ENCODE results near the gene ATP6V0A4.

Gene ATP6V0A4

DNA sequence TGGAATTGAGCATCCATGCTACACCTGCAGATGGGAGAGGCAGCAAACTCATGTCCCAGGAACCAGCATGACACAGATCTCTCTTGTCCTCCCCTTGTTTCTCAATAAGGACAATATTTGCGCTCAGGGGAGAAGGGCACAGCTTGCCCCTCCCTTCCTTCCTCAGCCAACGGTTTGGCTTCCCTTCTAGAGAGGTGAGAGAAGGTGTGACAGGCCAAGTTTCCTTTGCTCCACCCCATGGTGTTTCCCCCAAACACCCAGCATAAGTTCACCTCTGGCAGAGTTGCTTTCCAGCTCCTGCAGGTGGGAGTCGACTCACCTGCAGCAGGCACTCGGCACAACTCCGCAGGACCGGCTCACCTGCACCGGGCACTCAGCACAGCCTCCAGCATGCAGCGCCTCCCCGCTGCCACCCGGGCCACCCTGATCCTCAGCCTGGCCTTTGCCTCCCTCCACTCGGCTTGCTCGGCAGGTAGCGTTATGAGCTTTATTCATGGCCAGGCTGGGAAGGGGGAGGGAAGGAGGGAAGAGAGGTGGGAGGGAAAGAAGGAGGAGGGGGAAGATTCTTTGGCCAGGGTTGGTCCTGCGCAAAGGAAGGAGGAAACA lies at the start of gene ATP6V0A4, which contains the start of gene TMEM213:
Gene ATP6V0A4, minus strand, starts transcription at position 482 of the 606 bp plus-strand sequence. CDS start 26,949 bp downstream, outside the sequence.
Gene TMEM213, plus strand, starts transcription at position 280 of the 606 bp plus-strand sequence. Its CDS starts 111 bp downstream, at position 391.
- H3K4me3 Mint-ChIP-seq = no peak within 1 kb of the TSS
- intact Hi-C loops (cut with micrococcal nuclease) = no loop called here
- H3K4me1 Mint-ChIP-seq (ENCODE audit: low read depth) = no peaks in the 10 kb centered on the region
- H3K27me3 Mint-ChIP-seq = no peaks in the 10 kb centered on the region
- no peaks in the 10 kb centered on the region for H3K36me3 Mint-ChIP-seq (ENCODE audit: low read depth)
- no peak within 1 kb of the TSS for H3K27ac Mint-ChIP-seq
- H3K9me3 Mint-ChIP-seq = no peaks in the 10 kb centered on the region

DNA sequence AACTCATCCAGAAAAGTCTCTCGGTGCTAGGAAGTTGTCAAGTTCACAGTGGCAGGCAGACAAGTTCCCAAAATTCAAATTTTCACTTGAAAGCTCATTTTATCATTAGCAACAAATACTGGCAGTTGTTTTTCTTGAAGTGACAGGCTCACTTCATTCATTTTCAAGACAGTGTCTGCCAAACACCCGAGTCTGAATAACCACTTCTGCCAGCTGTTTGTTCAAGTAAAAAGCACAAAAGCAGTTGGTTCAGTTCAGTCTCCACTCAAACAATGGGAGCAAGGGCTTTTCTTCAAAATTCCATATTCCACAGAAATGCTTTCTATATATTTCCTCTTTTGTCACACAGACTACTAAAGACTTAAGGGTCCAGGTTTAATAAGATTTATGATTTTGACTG lies 47.7 kb upstream of the ATP6V0A4 start:
- H3K9me3 Mint-ChIP-seq = no peaks in the 10 kb centered on the region
- no peak overlapping the region for H3K4me3 Mint-ChIP-seq
- intact Hi-C loops (cut with micrococcal nuclease) = no loop called here
- H3K4me1 Mint-ChIP-seq (ENCODE audit: low read depth) = no peaks in the 10 kb centered on the region
- no peaks in the 10 kb centered on the region for H3K36me3 Mint-ChIP-seq (ENCODE audit: low read depth)
- H3K27ac Mint-ChIP-seq = no peak overlapping the region
- no peaks in the 10 kb centered on the region for H3K27me3 Mint-ChIP-seq

DNA sequence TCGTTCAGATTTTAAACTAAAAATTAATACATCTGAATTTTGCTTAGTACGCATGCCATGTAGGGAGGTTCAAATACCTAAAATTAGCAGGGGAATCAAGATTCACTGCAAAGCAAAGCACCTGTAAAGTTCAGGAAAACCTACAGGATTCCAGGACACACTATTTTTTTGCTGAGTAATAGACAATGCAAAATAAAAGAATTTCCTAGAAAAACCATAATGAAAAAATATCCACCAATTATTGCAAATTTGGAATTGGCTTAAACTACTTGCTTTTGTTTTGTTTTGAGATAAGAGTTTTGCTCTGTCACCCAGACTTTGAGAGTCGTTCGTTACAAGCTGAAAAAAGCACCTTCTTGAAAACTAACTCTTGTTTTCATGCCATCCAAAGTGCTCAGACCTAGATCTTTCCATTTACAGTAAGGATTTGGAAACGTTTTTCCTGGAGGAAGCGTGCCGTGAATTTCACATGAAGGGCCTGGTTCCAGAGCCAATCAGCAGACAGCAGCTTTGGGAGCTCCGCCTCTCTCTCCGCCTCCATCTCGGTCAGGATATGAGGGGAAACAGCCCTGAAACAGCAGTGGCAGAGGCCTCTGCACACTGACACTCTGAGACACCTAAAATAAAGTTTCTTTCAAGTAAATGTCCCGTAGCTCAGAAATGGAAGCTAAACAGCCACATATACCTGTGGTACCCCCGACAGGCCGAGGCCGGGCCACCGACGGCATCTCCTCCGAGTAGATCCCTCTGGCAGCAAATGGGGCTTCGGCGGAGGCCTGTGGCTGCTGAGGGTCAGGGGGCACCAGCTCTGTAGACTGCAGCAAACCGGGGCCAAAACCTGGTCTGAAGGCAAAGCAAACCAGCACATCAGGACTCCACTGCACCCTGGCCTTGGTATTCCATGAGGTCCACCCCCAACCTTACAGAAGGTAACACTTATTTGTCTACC lies 45.9 kb upstream of the ATP6V0A4 start:
- no peaks in the 10 kb centered on the region for H3K27me3 Mint-ChIP-seq
- intact Hi-C loops (cut with micrococcal nuclease) = no loop called here
- H3K4me3 Mint-ChIP-seq = no peak overlapping the region
- H3K9me3 Mint-ChIP-seq = no peaks in the 10 kb centered on the region
- H3K36me3 Mint-ChIP-seq (ENCODE audit: low read depth) = no peaks in the 10 kb centered on the region
- no peaks in the 10 kb centered on the region for H3K4me1 Mint-ChIP-seq (ENCODE audit: low read depth)
- no peak overlapping the region for H3K27ac Mint-ChIP-seq

DNA sequence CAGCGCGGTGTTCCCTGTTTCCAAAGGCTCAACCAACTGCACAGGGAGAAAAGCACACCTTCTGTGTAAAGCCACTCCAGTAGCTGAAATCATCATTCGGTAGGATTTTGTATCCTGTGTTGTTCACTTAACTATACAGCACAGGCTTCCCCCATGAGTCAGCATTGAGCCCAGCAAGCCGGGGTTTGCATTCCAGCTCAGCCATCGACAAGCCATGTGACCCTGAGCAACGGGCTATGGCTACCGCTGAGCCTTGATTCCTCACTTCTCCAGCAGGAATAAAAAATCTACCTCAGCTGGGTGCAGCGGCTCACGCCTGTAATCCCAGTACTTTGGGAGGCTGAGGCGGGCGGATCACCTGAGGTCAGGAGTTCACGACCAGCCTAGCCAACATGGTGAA lies 44.1 kb upstream of the ATP6V0A4 start:
- no peaks in the 10 kb centered on the region for H3K27me3 Mint-ChIP-seq
- no peaks in the 10 kb centered on the region for H3K9me3 Mint-ChIP-seq
- no peak overlapping the region for H3K4me3 Mint-ChIP-seq
- no peak overlapping the region for H3K27ac Mint-ChIP-seq
- H3K36me3 Mint-ChIP-seq (ENCODE audit: low read depth) = no peaks in the 10 kb centered on the region
- intact Hi-C loops (cut with micrococcal nuclease) = no loop called here
- no peaks in the 10 kb centered on the region for H3K4me1 Mint-ChIP-seq (ENCODE audit: low read depth)

DNA sequence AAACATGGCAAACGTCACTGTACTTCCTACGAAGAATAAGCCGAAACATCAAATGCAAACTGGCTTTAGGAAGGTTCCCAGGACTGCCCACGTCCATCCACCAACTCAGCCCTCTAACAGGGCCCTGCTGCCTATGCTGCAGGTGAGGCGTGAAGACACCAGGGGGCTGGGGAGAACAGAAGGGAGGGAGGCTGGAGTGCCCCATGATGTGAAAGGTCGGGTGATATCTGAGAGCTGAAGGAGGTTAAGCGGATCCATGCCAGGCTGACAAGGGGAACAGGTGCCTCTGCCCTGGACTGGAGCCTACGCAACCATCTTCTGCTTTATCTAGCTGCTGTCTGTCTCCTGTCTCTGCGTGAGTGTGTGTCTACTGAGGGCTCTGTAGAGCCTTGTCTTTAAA lies 40.2 kb upstream of the ATP6V0A4 start:
- no peaks in the 10 kb centered on the region for H3K27me3 Mint-ChIP-seq
- H3K27ac Mint-ChIP-seq = no peak overlapping the region
- intact Hi-C loops (cut with micrococcal nuclease) = no loop called here
- H3K36me3 Mint-ChIP-seq (ENCODE audit: low read depth) = no peaks in the 10 kb centered on the region
- no peaks in the 10 kb centered on the region for H3K4me1 Mint-ChIP-seq (ENCODE audit: low read depth)
- H3K4me3 Mint-ChIP-seq = no peak overlapping the region
- H3K9me3 Mint-ChIP-seq = no peaks in the 10 kb centered on the region

DNA sequence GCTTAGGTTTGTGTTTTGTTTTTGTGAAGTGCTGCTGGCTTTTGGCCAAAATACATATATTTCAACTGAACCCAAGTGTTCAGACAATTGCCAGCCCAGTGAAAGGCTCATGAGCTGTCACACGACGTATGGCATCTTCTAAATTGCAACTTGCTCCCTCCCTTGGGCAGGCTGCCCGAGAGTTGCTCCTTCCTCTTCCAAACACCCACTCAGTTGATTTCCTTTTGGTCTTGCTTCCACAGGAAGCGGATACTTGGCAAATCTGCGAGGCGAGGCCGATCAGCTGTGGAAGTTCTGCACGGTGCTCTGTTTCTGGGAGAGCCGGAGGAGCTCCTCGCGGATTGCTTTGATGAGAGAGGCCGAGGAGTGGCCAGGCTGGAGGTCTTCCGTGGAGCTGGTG lies 39.6 kb upstream of the ATP6V0A4 start:
- Mint-ChIP-seq H3K9me3 (no peaks in the 10 kb centered on the region), H3K27ac (no peak overlapping the region), H3K4me1 (ENCODE audit: low read depth) (no peaks in the 10 kb centered on the region), H3K36me3 (ENCODE audit: low read depth) (no peaks in the 10 kb centered on the region), H3K4me3 (no peak overlapping the region), H3K27me3 (no peaks in the 10 kb centered on the region)
- intact Hi-C loops (cut with micrococcal nuclease) = no loop called here

DNA sequence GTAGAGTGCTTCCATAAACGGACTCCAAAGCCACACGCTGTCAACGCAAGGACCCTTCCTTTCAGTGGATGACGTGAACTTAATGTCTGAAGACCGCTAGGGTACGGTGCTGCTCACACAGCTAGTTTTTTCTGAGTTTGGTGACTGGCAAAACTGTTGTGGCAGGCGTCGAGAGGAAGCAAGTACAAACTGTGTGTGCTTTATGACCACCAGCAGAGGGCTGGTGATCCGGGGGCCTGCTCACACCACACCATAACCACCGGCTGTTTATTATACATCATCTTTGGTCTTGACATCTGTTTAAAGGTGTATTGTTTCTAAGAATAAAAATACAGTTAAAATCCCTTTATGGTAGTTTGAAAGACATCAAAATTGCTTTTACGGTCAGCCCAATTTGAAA lies 37.1 kb upstream of the ATP6V0A4 start:
- no peak overlapping the region for H3K27ac Mint-ChIP-seq
- intact Hi-C loops (cut with micrococcal nuclease) = no loop called here

DNA sequence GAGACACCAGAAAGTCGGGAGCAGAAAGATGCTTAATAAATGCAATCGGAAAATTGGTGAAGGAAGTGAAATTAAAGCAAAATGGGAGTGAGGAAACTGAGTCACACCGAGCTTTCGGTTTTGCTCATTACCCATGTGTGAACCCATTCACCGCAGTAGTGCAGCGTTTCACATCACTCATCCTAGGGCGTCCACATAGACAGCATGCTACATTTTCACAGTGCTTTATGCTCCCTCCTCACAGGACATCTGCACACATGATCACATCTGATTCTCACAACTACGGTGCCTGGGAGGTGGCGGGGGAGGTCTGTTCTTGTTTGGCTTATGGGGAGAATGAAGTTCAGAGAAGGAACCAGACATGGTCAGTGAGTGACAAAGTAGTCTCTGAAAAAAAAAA lies 36.6 kb upstream of the ATP6V0A4 start:
- intact Hi-C loops (cut with micrococcal nuclease) = no loop called here
- Mint-ChIP-seq H3K27ac (no peak overlapping the region), H3K27me3 (no peaks in the 10 kb centered on the region), H3K4me1 (ENCODE audit: low read depth) (no peaks in the 10 kb centered on the region), H3K4me3 (no peak overlapping the region), H3K9me3 (no peaks in the 10 kb centered on the region), H3K36me3 (ENCODE audit: low read depth) (no peaks in the 10 kb centered on the region)

More for the DNA sequence above, 37.1 kb upstream of the ATP6V0A4 start:
- H3K9me3 Mint-ChIP-seq = no peaks in the 10 kb centered on the region
- no peaks in the 10 kb centered on the region for H3K27me3 Mint-ChIP-seq
- no peaks in the 10 kb centered on the region for H3K4me1 Mint-ChIP-seq (ENCODE audit: low read depth)
- H3K36me3 Mint-ChIP-seq (ENCODE audit: low read depth) = no peaks in the 10 kb centered on the region
- no peak overlapping the region for H3K4me3 Mint-ChIP-seq

DNA sequence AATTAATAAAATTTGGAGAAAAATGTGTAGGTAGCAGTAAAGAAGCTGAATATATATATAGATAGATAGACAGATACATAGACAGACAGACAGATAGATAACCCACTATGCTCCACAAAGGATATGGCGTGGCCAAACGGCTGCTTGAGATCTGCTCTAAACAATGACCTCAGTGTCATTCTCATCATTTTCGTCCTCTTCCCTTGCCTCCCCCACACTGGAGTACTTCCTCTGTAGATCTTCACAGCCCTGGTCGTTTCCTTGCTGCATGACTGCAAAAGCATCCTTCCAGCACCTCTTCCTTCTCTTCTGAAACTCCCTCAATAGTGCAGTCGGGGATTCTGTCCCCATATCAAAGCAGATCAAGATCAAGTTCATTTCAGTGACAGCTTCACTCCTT lies 35.6 kb upstream of the ATP6V0A4 start:
- no peaks in the 10 kb centered on the region for H3K36me3 Mint-ChIP-seq (ENCODE audit: low read depth)
- no peaks in the 10 kb centered on the region for H3K9me3 Mint-ChIP-seq
- no peak overlapping the region for H3K4me3 Mint-ChIP-seq
- intact Hi-C loops (cut with micrococcal nuclease) = no loop called here
- H3K27me3 Mint-ChIP-seq = no peaks in the 10 kb centered on the region
- no peaks in the 10 kb centered on the region for H3K4me1 Mint-ChIP-seq (ENCODE audit: low read depth)
- no peak overlapping the region for H3K27ac Mint-ChIP-seq

DNA sequence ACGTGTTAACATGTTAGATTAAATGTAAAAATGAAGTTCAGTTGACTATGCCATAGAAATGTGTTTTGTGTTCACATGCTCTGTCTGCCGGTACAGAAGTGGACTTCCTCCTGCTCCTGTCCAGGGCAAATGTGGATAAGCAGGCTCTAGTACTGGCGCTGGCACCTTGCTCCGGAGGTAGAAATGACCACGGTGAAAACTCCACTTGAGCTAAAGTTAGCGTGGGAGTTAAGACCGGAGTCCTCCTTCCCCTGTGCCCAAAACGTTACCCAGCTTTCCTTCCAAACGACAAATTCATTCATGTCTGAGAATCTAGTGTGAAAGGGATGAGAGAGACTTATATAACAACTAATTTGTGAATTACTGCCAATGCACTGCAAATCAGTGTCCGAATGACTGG lies 35.0 kb upstream of the ATP6V0A4 start:
- H3K9me3 Mint-ChIP-seq = no peaks in the 10 kb centered on the region
- H3K27me3 Mint-ChIP-seq = no peaks in the 10 kb centered on the region
- intact Hi-C loops (cut with micrococcal nuclease) = no loop called here
- no peaks in the 10 kb centered on the region for H3K36me3 Mint-ChIP-seq (ENCODE audit: low read depth)
- no peak overlapping the region for H3K27ac Mint-ChIP-seq
- no peak overlapping the region for H3K4me3 Mint-ChIP-seq
- H3K4me1 Mint-ChIP-seq (ENCODE audit: low read depth) = no peaks in the 10 kb centered on the region

DNA sequence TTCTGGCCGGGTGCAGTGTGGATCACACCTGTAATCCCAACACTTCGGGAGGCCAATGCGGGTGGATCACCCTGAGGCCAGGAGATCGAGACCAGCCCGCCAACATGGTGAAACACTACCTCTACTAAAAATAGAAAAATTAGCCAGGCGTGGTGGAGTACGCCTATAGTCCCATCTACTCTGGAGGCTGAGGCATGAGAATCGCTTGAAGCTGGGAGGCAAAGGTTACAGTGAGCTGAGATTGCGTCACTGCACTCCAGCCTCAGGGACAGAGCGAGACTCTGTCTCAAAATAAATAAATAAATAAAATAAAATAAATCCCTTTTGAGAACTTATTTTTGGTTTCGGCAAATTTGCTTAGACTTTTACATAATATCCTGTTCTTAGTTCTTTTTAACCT lies 31.3 kb upstream of the ATP6V0A4 start:
- Mint-ChIP-seq H3K4me3 (no peak overlapping the region), H3K27ac (no peak overlapping the region), H3K4me1 (ENCODE audit: low read depth) (no peaks in the 10 kb centered on the region), H3K9me3 (no peaks in the 10 kb centered on the region), H3K27me3 (no peaks in the 10 kb centered on the region), H3K36me3 (ENCODE audit: low read depth) (no peaks in the 10 kb centered on the region)
- intact Hi-C loops (cut with micrococcal nuclease) = no loop called here

DNA sequence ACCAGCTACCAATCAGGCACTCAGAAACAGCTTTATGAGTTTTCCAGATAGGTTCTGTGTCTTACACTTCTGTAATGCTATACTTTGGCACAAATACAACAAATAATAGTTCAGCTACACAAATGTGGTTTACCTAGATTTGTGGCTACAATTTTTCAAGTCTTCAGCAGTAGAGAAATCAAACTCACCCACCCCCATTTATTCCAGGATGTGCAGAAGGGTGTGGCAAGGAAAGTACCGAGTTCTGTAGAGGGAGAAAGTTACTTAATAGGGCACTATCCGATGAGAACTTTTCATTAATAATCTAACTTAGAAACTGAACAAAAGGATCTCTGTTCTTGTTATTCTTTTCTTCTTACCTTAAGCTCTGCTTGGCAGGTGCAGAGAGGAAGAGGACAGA lies 30.3 kb upstream of the ATP6V0A4 start:
- intact Hi-C loops (cut with micrococcal nuclease) = no loop called here
- Mint-ChIP-seq H3K36me3 (ENCODE audit: low read depth) (no peaks in the 10 kb centered on the region), H3K9me3 (no peaks in the 10 kb centered on the region), H3K4me3 (no peak overlapping the region), H3K27me3 (no peaks in the 10 kb centered on the region), H3K4me1 (ENCODE audit: low read depth) (no peaks in the 10 kb centered on the region), H3K27ac (no peak overlapping the region)

DNA sequence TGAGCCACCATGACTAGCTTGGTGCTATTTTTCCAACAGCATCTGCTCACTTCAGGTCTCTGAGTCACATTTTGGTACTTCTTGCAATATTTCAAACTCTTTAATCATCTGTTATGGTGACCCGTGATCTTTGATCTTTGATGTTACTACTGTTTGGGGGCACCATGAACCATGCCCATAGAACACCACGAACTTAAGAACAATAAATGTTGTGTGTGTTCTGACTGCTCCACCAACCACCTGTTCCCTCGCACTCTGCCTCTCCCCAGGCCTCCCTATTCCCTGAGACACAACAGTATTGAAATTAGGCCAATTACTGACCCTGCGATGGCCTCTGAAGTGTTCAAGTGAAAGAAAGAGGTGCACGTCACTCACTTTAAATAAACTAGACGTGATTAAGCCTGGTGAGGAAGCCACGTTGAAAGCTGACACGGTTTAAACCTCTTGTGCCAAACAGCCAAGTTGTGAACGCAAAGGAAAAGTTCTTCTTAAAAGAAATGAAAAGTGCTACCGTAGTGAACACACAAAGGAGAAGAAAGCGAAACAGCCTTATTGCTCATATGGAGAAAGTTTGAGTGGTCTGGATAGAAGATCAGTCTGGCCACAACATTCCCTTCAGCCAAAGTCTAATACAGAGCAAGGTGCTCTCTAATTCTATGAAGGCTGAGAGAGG lies 27.2 kb upstream of the ATP6V0A4 start:
- Mint-ChIP-seq H3K9me3 (no peaks in the 10 kb centered on the region), H3K27ac (no peak overlapping the region), H3K4me3 (no peak overlapping the region), H3K27me3 (no peaks in the 10 kb centered on the region), H3K4me1 (ENCODE audit: low read depth) (no peaks in the 10 kb centered on the region), H3K36me3 (ENCODE audit: low read depth) (no peaks in the 10 kb centered on the region)
- intact Hi-C loops (cut with micrococcal nuclease) = no loop called here

DNA sequence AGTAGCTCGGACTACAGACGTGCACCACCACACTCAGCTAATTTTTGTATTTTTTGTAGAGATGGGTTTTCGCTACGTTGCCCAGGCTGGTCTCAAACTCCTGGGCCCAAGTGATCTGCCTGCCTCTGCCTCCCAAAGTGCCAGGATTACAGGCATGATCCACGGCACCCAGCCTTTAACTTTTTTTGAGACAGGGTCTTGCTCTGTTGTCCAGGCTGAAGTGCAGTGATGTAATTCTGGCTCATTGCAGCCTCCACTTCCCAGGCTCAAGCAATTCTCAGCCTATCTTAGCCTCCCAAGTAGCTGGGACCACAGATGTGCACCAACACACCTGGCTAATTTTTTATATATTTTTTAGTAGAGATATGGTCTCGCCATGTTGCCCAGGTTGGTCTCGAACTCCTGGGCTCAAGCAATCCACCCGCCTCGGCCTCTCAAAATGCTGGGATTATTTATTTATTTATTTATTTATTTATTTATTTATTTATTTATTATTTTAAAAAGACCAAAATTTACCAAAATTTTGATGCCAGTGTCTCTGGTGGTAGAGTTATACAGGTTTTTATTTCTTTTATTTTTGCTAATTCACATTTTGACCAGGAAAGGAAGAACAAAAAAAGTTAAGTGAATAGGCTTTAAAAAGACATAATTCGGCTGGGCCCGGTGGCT lies 25.0 kb upstream of the ATP6V0A4 start:
- no peaks in the 10 kb centered on the region for H3K9me3 Mint-ChIP-seq
- no peaks in the 10 kb centered on the region for H3K27me3 Mint-ChIP-seq
- no peaks in the 10 kb centered on the region for H3K4me1 Mint-ChIP-seq (ENCODE audit: low read depth)
- intact Hi-C loops (cut with micrococcal nuclease) = no loop called here
- H3K36me3 Mint-ChIP-seq (ENCODE audit: low read depth) = no peaks in the 10 kb centered on the region
- H3K27ac Mint-ChIP-seq = no peak overlapping the region
- no peak overlapping the region for H3K4me3 Mint-ChIP-seq
